Kidney tubule cell (primary cell): ENCODE results near the gene CCDC107.
A peak's percentile ranks its signal among the peaks of the same experiment; 100 is the strongest.

Source experiments
- DNase-seq: peaks from one replicate; pipeline ENCODE4 v3.0.0-alpha.2; 2018; ENCODE audit warnings: low spot score

The CCDC107 gene

GRCh38 chr9:35660966-35661415, 2.9 kb downstream of the CCDC107 start:
- DNase-seq, result no peak

GRCh38 chr9:35661756-35662350, 3.8 kb downstream of the CCDC107 start:
- no peak for DNase-seq

GRCh38 chr9:35662437-35662836, 4.3 kb downstream of the CCDC107 start:
- no peak for DNase-seq

- peak; percentile 89 for DNase-seq
These were observed 6.7 kb downstream of the CCDC107 start, which contains the start of gene ARHGEF39 for GRCh38 chr9:35664531-35665470. TSS of gene ARHGEF39 (minus strand) at chr9:35665195. CDS start at chr9:35665169, 26 bp downstream.

- no peak for DNase-seq
These were observed 7.4 kb downstream of the CCDC107 start for GRCh38 chr9:35665471-35665818.

- no peak for DNase-seq
These were observed 8.0 kb downstream of the CCDC107 start for GRCh38 chr9:35666045-35666444.

GRCh38 chr9:35666549-35666948, 8.5 kb downstream of the CCDC107 start:
- no peak for DNase-seq

GRCh38 chr9:35667939-35668338, 9.8 kb downstream of the CCDC107 start:
- DNase-seq, result no peak

GRCh38 chr9:35669331-35670145, 11.4 kb downstream of the CCDC107 start:
- peak; percentile 87 for DNase-seq

- no peak for DNase-seq
These were observed 15.3 kb downstream of the CCDC107 start, which contains the start of gene CA9 for GRCh38 chr9:35673132-35674024. TSS of gene CA9 (plus strand) at chr9:35673928. CDS start at chr9:35673960, 32 bp downstream.

GRCh38 chr9:35674025-35674361, 15.9 kb downstream of the CCDC107 start:
- DNase-seq, result no peak

- DNase-seq, result no peak
These were observed 17.1 kb downstream of the CCDC107 start for GRCh38 chr9:35675204-35675603.

GRCh38 chr9:35675732-35676392, 17.8 kb downstream of the CCDC107 start:
- no peak for DNase-seq

- no peak for DNase-seq
These were observed 21.0 kb downstream of the CCDC107 start for GRCh38 chr9:35679091-35679490.

GRCh38 chr9:35679766-35680330, 21.8 kb downstream of the CCDC107 start:
- no peak for DNase-seq

- no peak for DNase-seq
These were observed 22.4 kb downstream of the CCDC107 start for GRCh38 chr9:35680331-35681105.

GRCh38 chr9:35681341-35682002, 23.4 kb downstream of the CCDC107 start:
- DNase-seq, result no peak

GRCh38 chr9:35682051-35682450, 24.0 kb downstream of the CCDC107 start:
- no peak for DNase-seq
